AG09309 (cell line): ENCODE results near the gene EHD4.

Experiments used
- DNase-seq: peaks from one replicate; pipeline ENCODE4 v3.0.0-alpha.2; 2010; ENCODE audit warnings: low read depth
- H3K4me3 ChIP-seq: 2 replicates; pipeline ENCODE4 v1.5.1; 2011; ENCODE audit warnings: mild to moderate bottlenecking, low read depth, low read length, moderate library complexity; ENCODE audit not compliant: control insufficient read depth
- CTCF ChIP-seq: IDR thresholded peaks from 2 replicates; pipeline ENCODE4 v1.5.1; 2011; ENCODE audit warnings: mild to moderate bottlenecking, low read depth, low read length, inconsistent platforms; ENCODE audit not compliant: insufficient read depth, control insufficient read depth; ENCODE audit errors: missing control alignments

The EHD4 gene

GRCh38 chr15:41890050-41890690, 82.2 kb downstream of the EHD4 start:
- no peak for TF ChIP-seq CTCF
- no peak overlapping the region for H3K4me3 ChIP-seq
- no peak for DNase-seq

DNA sequence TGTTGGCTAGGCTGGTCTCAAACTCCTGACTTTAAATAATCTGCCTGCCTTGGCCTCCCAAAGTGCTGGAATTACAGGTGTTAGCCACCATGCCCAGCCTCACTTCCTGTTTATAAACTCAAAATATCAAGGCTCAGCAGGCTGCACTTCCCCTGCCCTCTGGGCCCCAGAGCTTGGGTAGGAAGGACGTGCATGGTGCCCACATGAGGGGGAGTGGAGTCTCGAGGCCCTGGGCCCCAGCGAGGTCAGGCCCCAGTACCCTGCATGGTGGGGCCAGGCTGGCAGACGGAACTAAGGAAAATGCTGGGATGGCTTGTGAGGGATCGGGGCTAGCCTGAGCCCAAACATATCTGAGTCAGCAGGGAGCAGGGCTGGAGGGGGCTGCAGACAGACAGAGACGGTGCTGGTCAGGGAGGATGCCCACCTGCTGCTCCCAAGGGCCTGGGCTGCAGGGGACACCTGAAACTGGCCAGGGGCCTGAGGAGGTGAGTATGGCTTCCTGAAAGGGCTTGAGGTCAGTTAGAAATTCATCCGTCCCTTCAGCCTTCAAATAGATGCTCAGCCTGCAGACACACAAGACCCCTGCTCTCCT, 83.6 kb downstream of the EHD4 start:
- no peak overlapping the region for H3K4me3 ChIP-seq
- no peak for TF ChIP-seq CTCF
- DNase-seq: no peak

DNA sequence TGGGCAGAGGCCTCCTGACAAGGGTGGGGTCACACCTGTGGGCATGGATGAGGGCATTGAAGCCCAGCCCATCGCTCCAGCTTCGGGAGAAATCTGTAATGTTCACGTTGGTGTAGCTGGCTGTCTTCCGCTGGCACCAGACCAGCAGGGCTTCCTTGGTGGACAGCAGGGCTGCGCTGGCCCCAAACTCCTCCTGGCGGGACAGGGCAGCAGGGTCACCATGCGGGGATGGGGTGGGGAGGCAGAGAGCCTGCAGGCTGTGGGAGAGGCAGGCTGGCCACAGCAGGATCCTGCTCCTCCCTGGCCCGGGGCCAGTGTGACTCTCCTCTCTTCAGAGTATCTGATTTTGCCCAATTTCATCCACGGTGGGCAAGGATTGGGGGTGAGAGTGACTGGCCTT, 84.5 kb downstream of the EHD4 start:
- TF ChIP-seq CTCF: no peak
- no peak overlapping the region for H3K4me3 ChIP-seq
- no peak for DNase-seq

- TF ChIP-seq CTCF: no peak
- no peak overlapping the region for H3K4me3 ChIP-seq
- no peak for DNase-seq
These were observed 85.2 kb downstream of the EHD4 start for GRCh38 chr15:41887161-41887560.

- no peak for DNase-seq
- H3K4me3 ChIP-seq: no peak overlapping the region
- no peak for TF ChIP-seq CTCF
These were observed 85.6 kb downstream of the EHD4 start for GRCh38 chr15:41886741-41887140.

GRCh38 chr15:41885841-41886240, 86.5 kb downstream of the EHD4 start:
- DNase-seq: no peak
- no peak overlapping the region for H3K4me3 ChIP-seq
- no peak for TF ChIP-seq CTCF
